Measurements from ENCODE around the gene IRAK2. TPM values are rescaled to one million over a fixed set of nuclear protein-coding genes. Genes with fewer than 3 reads are reported as not detected.

Gene IRAK2
- total RNA-seq, 1 donor from 2014 or later = 22.0 TPM

GRCh38 chr3:10189557-10190354 lies 25.0 kb downstream of the IRAK2 start:
- no peak for DNase-seq (ENCODE audit: low read depth)
- TF ChIP-seq CTCF (conservative IDR thresholded peaks at IDR 0.05; ENCODE audit: low read depth, low read length) = no peak

GRCh38 chr3:10192953-10193691 lies 28.4 kb downstream of the IRAK2 start:
- no peak overlapping the region for H3K4me3 ChIP-seq (ENCODE audit: low read depth, low read length)
- DNase-seq (ENCODE audit: low read depth) = peak; percentile 98
- TF ChIP-seq CTCF (conservative IDR thresholded peaks at IDR 0.05; ENCODE audit: low read depth, low read length) = peak; percentile 81

More at GRCh38 chr3:10189557-10190354, 25.0 kb downstream of the IRAK2 start:
- H3K4me3 ChIP-seq (ENCODE audit: low read depth, low read length) = no peak overlapping the region

DNA sequence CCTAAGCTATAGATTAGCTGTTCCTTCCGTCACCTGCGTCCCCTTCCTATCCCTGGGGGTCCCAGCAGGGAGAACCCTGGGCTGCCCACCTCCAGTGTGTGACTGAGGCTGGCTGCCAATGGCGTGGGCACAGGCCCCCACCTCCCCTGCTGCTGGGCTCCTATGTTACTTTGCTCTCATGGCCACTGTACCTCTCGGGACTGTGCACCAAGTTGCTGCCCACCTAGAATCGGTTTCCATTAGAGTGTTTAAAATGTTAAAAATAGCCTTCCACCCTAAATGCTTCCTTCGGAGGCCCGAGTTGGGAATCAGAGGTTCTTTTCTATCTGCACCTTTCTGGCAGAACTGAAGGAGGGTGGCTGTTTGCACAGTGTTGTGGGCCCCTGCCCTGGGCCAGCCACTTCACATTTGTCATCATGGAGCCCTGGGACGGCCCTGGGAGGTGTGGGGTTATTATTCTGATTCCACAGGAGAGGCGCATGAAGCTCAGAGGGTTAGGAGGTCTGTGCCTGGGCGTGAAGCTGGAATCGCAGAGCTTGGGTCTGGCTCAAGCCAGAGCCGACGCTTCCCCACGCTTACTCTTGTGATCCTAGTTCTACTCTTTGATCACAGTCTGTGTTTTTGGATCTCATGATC lies 29.1 kb downstream of the IRAK2 start:
- DNase-seq (ENCODE audit: low read depth) = no peak
- no peak for TF ChIP-seq CTCF (conservative IDR thresholded peaks at IDR 0.05; ENCODE audit: low read depth, low read length)
- H3K4me3 ChIP-seq (ENCODE audit: low read depth, low read length) = no peak overlapping the region

DNA sequence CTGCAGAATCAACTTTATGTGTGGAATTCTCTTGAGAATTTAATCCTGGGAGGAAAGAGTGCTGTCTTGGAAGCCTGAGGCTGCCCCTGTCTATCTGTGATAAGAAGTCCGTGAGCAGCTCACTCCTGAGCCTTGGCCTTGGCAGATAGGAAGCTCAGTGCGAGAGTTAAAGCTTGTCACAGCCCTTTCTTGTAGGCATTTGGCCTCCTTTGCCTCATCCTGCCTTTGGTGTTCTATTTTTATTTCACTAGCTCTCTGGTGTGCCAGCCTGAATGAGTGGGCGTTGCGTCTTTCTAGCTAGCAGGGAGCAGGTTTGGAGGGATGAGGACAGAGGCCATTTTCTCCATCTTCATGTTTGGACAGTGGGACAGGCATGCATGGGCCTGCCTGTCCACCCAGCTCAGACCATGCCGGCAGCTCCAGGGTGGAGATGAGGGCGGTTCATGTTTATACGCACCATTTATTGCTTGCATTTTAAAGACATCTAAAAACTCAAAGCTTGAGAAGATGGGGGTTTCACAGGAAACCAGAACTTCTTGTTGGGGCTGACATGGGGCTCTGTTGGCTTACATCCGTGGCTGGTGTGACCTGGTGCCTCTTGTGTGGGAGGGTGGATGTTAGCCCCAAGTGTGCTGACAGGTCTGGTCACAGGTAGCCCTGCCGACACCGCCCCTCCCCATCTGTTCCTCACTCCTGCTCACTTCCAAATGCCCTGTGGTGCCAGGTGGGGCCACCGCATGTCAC lies 29.8 kb downstream of the IRAK2 start:
- TF ChIP-seq CTCF (conservative IDR thresholded peaks at IDR 0.05; ENCODE audit: low read depth, low read length) = no peak
- no peak for DNase-seq (ENCODE audit: low read depth)
- no peak overlapping the region for H3K4me3 ChIP-seq (ENCODE audit: low read depth, low read length)

- DNase-seq (ENCODE audit: low read depth) = no peak
- TF ChIP-seq CTCF (conservative IDR thresholded peaks at IDR 0.05; ENCODE audit: low read depth, low read length) = no peak
- no peak overlapping the region for H3K4me3 ChIP-seq (ENCODE audit: low read depth, low read length)
Observed at GRCh38 chr3:10195366-10196089, 30.8 kb downstream of the IRAK2 start.
